ENCODE results near the gene RFX4.

DNA sequence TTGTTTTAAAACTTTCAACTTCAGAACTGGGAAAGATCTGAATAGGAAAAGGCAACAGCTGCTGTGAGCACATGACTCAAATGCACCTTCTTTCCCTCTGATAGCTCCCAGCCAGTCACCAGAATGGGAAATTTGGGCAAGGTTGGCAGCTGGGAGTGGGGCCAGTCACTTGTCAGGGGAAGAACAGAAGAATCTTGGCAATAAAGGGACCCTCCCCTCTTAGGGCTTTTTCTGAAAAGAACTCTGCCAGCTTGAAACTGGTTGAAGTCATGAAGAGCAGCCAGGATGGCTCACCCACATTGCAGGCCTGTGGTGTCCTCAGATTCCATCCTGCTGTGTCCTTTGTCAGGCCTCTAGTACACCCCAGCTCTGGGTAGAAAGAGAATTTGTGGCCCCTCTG lies 181.4 kb downstream of the RFX4 start:
- TF ChIP-seq, protein P1, sequence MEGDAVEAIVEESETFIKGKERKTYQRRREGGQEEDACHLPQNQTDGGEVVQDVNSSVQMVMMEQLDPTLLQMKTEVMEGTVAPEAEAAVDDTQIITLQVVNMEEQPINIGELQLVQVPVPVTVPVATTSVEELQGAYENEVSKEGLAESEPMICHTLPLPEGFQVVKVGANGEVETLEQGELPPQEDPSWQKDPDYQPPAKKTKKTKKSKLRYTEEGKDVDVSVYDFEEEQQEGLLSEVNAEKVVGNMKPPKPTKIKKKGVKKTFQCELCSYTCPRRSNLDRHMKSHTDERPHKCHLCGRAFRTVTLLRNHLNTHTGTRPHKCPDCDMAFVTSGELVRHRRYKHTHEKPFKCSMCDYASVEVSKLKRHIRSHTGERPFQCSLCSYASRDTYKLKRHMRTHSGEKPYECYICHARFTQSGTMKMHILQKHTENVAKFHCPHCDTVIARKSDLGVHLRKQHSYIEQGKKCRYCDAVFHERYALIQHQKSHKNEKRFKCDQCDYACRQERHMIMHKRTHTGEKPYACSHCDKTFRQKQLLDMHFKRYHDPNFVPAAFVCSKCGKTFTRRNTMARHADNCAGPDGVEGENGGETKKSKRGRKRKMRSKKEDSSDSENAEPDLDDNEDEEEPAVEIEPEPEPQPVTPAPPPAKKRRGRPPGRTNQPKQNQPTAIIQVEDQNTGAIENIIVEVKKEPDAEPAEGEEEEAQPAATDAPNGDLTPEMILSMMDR (IDR thresholded peaks at IDR 0.05), result no peak
- TF ChIP-seq POLR2A (IDR thresholded peaks at IDR 0.05; ENCODE audit: low read depth), result no peak
- no peak for TF ChIP-seq EP300 (IDR thresholded peaks at IDR 0.05)
- TF ChIP-seq POLR2AphosphoS5 (IDR thresholded peaks at IDR 0.05), result no peak
